HCT116 (cell line): ENCODE measurements around the gene MALT1.

Experiments
- EZH2 ChIP-seq: fragments of 200-600 bp; sonication (generic); IDR thresholded peaks from 2 replicates; pipeline ENCODE4 v1.6.1; 2017; ENCODE audit warnings: antibody characterized with exemption, mixed run types
- TF ChIP-seq, protein P1 (sequence below), 3 experiments: fragments of 200-600 bp in 1 of 3; sonication (generic) in 1 of 3; IDR thresholded peaks in 2 of 3; conservative IDR thresholded peaks in 1 of 3; 2 replicates each; pipeline ENCODE4 v1.5.1; 2012 to 2017; ENCODE audit warnings: low read depth in 2 of 3, low read length in 2 of 3, antibody characterized with exemption in 1 of 3, borderline replicate concordance in 1 of 3, control low read depth in 1 of 3, mild to moderate bottlenecking in 1 of 3, mixed read lengths in 1 of 3, mixed run types in 1 of 3, moderate library complexity in 1 of 3; ENCODE audit not compliant: insufficient read depth in 1 of 3

DNA sequence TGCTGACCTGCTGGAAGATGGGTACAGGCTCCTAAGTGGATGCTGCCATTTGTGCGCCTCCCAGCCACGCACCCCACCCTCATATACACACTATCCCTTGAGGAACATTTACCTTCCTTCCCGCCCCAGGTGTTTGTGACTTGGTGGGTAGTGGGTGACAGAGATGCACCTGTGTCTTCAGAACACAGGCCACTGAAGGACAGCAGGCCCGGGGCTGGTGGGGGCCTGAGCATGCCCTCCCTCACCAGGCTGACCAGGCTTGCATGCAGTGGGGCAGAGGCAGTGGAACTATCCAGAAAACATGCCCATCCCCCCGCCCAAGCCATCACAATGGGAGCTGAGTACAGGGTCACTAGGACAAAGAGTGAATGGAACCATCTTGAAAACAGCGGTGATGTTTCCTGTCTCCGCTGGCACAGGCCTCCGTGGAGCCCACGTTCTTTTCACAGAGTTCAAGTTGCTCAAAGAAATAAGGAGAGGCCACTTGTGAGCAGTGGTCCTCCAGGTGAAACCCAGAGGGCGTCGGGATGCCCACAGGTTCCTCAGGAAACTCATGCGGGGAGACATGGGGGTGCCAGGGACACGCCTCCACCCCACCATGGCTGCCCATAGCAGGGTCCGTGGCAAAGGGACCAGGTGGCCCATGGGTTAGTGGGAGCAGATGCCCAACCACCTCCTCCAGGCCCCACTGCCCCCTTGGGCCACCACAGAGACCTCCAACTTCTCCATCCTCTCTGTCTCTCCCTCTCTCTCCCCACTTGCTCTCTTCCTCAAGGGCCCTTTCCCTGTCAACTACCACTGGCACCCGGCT is 90.9 kb downstream of the MALT1 start:
- no peak for TF ChIP-seq EZH2
- TF ChIP-seq, protein P1, sequence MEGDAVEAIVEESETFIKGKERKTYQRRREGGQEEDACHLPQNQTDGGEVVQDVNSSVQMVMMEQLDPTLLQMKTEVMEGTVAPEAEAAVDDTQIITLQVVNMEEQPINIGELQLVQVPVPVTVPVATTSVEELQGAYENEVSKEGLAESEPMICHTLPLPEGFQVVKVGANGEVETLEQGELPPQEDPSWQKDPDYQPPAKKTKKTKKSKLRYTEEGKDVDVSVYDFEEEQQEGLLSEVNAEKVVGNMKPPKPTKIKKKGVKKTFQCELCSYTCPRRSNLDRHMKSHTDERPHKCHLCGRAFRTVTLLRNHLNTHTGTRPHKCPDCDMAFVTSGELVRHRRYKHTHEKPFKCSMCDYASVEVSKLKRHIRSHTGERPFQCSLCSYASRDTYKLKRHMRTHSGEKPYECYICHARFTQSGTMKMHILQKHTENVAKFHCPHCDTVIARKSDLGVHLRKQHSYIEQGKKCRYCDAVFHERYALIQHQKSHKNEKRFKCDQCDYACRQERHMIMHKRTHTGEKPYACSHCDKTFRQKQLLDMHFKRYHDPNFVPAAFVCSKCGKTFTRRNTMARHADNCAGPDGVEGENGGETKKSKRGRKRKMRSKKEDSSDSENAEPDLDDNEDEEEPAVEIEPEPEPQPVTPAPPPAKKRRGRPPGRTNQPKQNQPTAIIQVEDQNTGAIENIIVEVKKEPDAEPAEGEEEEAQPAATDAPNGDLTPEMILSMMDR (IDR thresholded peaks at IDR 0.05 in 2 of 3, conservative IDR thresholded peaks at IDR 0.05 in 1 of 3; ENCODE audit: borderline replicate concordance in 1 of 3, insufficient read depth in 1 of 3, low read depth in 2 of 3, low read length in 2 of 3), result no peak
